GM19372 (cell line): ENCODE results near the gene XRN2.

Source experiments
- ATAC-seq: cut with Tn5 transposase; IDR thresholded peaks from one replicate; pipeline ENCODE4 v1.9.1; 2021; ENCODE audit warnings: mild to moderate bottlenecking, low read depth, moderate library complexity; ENCODE audit not compliant: unreplicated experiment

XRN2 gene

DNA sequence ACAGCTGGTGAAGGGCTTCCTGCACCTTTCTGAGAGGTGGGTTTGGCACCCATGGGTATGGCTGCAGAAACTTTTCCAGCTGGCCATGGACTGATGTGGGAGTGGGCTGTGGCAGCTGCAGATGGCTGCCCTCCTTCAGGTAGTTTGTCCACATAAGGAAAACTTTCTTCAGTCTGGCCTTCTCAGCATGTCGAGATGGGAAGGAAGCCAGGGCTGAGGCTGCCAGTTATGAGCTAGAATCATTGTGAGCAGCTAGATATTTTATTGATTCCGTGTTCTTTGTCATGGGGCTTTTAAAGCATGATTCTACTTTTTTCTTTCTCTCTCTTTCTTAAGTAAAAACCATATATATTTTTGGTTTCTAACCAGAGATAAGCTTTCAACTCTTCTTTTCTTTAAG lies 77.6 kb downstream of the XRN2 start:
- no peak for ATAC-seq

DNA sequence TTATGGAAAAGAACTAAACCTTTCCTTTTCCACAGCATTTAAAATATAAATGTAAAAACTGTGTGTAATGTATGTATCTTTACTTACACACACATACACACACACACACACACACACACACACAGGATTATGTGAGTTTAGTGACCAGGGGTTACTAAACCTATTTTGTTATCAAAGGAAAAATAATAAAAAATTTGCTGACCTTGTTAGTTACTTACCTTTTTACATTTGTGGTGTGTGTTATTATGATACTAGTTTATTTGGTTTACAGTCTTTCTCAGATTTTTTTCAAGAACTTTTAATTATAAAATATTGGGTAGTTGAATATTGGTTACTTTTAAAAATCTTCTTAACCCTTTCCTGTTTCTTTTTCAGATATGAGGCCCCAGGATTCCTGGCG lies 78.5 kb downstream of the XRN2 start:
- no peak for ATAC-seq

- ATAC-seq: no peak
Measured at GRCh38 chr20:21384308-21384892, 81.3 kb downstream of the XRN2 start.

GRCh38 chr20:21386111-21386510 lies 83.0 kb downstream of the XRN2 start:
- ATAC-seq: no peak

DNA sequence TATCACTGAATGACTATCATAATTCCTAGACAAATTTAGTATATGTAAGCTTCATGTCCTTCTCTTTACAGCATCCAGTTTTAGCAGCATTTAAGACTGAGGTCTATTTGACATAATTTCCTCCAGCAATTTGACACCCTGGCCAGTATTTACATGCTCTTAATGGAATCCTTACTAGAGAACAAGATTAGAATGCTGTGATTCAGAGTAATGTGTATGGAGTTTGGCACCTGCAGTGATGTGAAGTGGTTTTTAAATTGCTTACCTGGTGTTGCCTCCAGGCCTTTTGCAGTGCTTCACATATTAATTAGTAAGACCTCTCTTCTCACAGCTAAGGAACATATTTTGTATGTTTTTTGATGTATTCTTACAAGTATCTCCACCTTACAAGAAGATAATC lies 84.4 kb downstream of the XRN2 start:
- ATAC-seq: no peak

DNA sequence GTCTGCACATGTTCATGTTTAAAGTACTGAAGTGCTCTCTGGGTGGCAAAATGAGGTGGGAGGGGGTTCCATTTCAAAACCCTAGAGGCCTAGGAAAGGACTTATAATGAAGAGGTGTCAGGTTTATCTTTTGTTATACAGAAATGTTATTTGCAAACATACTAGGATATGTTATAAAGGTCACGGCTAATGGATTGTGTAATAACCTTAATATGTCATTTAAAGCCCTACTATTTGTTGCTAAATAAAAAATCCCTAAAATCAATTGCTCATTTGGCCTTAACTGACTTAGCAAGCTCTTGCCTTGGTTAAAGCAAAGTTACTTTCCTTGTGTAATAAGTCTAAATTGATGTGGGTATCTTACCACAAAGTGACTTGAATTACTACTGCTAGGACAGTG lies 85.4 kb downstream of the XRN2 start:
- ATAC-seq: no peak

GRCh38 chr20:21389368-21389767 lies 86.2 kb downstream of the XRN2 start:
- no peak for ATAC-seq

- ATAC-seq: no peak
Measured at GRCh38 chr20:21390768-21391167, 87.6 kb downstream of the XRN2 start.

GRCh38 chr20:21391185-21391971 lies 88.2 kb downstream of the XRN2 start:
- no peak for ATAC-seq

DNA sequence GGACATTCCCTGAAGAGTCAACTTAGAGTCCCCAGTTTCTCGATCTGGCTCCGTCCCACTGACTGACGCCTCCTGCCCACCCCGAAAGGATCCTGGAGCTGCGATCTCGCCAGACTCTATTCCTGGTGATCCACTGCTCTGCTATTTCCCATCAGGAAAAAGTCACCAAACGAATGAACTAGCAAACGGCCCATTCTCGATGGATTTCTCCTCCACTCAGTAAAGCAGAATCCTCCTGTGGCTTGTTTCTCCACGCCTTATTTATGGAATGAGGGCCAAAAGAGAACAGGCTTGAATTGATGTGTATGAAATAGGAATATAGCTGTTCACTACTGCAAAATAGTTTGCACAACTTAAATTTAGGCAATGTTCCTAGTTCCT lies 88.8 kb downstream of the XRN2 start:
- no peak for ATAC-seq

- no peak for ATAC-seq
Measured at GRCh38 chr20:21393166-21393565, 90.0 kb downstream of the XRN2 start.

DNA sequence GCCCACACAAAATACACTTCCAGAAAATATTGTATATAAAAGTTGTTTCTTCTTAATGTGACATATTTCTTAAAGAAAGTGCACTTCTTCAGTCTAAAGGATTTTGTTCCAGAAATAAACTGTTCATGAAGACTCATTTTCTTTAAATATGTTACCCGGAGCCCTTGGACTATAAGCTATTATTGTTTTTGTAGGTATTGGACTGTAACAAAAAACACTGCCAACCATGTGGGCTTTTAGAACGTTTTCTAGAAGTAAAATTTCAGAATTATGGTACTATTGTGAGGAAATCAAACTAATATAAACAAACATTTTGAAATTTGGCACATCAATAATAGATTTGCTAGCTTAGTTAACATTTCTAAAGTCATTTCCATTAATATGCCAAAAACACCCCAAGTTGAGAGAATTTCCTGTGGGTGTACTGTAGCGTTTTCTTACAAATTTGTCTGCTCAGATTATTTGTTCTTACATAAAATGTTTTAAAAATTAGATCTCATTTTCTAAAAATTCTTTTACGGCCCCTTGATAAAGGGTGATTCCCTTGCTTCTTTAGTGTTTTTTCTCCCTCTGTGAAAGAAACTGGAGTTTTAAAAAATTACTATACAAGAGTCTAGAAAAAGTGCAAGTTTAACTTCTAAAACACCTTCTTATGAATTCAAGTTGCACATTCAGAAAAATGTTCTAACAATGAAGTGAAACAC lies 90.8 kb downstream of the XRN2 start:
- no peak for ATAC-seq

DNA sequence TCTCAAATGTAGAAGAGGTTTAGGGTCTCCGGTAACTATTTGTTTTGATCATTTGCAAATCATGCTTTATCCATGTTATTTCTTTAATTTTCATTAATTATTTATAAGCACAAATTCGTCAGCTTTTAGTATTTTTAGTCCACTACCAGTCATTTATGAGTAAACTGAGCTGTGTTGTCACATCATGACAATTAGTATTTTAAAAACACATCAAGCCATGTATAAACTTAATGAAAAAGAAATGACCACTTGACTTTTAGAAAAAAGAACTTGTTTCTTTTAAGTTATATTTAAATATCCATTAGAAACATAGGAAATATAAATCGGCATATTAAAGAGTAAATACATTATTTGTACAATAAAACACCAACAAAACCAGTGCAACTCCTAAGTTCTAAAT lies 91.4 kb downstream of the XRN2 start:
- no peak for ATAC-seq

GRCh38 chr20:21395051-21395665 lies 92.0 kb downstream of the XRN2 start:
- no peak for ATAC-seq

- no peak for ATAC-seq
Measured at GRCh38 chr20:21395666-21396598, 92.8 kb downstream of the XRN2 start.

DNA sequence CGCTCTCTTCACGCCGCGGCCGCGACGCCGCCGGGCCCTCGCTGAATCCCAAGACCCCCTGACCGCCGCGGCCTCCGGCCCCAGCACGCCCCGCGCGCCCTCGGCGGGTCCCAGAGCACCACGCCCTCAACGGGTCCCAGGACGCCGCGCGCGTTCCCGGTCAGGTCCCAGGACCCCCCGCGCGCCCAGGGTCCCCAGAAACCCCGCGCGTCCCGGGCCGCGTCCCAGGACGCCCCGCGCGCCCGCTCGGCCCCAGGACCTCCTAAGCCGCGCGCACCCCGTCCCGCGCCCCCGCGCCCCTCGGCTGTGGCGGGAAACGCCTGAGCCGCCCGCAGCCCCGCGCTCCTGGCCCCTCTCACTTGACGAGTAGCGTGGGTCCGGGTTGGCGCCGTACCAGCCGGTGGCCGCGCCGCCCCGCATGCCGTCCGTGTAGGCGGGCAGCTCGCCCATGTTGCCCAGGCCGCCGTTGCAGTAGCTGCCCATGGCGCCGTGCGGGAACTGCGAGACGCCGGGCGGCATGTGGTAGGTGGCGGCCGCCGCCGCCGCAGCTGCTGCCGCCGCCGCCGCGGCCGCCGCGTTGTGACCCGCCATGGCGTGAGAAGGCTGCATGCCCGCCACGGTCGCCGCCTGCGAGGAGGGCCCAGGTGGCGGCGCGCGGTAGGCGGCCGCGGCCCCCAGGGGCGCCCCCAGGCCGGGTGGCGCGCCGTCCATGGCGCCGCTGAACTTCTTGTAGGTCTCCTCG lies 93.6 kb downstream of the XRN2 start:
- no peak for ATAC-seq

GRCh38 chr20:21397341-21398108 lies 94.4 kb downstream of the XRN2 start, which contains the start of gene NKX2-4:
NKX2-4 (minus strand) TSS chr20:21397526; CDS start chr20:21397399, 127 bp downstream.
- no peak for ATAC-seq

- no peak for ATAC-seq
Measured at GRCh38 chr20:21398109-21399004, 95.2 kb downstream of the XRN2 start.
